Dendritic cell treated with granulocyte-macrophage colony-stimulating factor and Interleukin-4, amounts not matched to agents 40 ng/mL and 50 ng/mL, for 4 days (primary cell): ENCODE results near the gene TVP23A.
"Not testable (repeated sequence)": the region's sequence is repeated elsewhere in the genome, so short reads cannot be mapped to it uniquely, and the experiment has no call there.

ENCODE experiments used
- H3K27ac Mint-ChIP-seq: one replicate; pipeline ENCODE4 v1.8.0; 2022; ENCODE audit warnings: mild to moderate bottlenecking, mixed read lengths
- H3K27me3 Mint-ChIP-seq: one replicate; pipeline ENCODE4 v1.8.0; 2022; ENCODE audit warnings: mild to moderate bottlenecking, mixed read lengths
- H3K36me3 Mint-ChIP-seq: one replicate; pipeline ENCODE4 v1.8.0; 2022; ENCODE audit warnings: low read depth, mixed read lengths
- H3K4me1 Mint-ChIP-seq: one replicate; pipeline ENCODE4 v1.8.0; 2022; ENCODE audit warnings: low read depth, mixed read lengths
- H3K4me3 Mint-ChIP-seq: one replicate; pipeline ENCODE4 v1.8.0; 2022; ENCODE audit warnings: mild to moderate bottlenecking, moderate library complexity, mixed read lengths
- H3K9me3 Mint-ChIP-seq: one replicate; pipeline ENCODE4 v1.8.0; 2022; ENCODE audit warnings: mixed read lengths
- intact Hi-C: fragments of 100-400 bp; cut with micrococcal nuclease; formaldehyde crosslinking; loops from one replicate; pipeline ENCODE4 v1.15.0; 2022

The TVP23A gene

DNA sequence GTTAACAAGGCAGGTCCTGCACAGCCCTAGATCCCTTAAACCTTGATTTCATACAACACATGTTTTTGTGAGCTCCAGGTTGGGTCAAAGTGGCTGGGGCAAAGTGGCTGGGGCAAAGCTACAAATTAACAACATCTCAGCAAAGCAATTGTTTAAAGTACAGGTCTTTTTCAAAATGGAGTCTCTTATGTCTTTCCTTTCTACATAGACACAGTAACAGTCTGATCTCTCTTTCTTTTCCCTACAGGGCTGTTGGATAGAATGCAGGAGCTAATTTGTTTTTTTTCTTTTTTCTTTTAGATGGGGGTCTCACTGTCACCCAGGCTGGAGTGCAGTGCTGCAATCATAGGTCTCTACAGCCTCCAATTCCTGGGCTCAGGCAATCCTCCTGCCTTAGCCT lies 11.6 kb upstream of the TVP23A start:
- intact Hi-C loops, H3K4me3 Mint-ChIP-seq, H3K27me3 Mint-ChIP-seq, H3K9me3 Mint-ChIP-seq, H3K36me3 Mint-ChIP-seq: not testable (repeated sequence)
- H3K4me1 Mint-ChIP-seq = peaks cover 78% of the 10 kb centered on the region
- peak overlapping the region; percentile 99 for H3K27ac Mint-ChIP-seq

DNA sequence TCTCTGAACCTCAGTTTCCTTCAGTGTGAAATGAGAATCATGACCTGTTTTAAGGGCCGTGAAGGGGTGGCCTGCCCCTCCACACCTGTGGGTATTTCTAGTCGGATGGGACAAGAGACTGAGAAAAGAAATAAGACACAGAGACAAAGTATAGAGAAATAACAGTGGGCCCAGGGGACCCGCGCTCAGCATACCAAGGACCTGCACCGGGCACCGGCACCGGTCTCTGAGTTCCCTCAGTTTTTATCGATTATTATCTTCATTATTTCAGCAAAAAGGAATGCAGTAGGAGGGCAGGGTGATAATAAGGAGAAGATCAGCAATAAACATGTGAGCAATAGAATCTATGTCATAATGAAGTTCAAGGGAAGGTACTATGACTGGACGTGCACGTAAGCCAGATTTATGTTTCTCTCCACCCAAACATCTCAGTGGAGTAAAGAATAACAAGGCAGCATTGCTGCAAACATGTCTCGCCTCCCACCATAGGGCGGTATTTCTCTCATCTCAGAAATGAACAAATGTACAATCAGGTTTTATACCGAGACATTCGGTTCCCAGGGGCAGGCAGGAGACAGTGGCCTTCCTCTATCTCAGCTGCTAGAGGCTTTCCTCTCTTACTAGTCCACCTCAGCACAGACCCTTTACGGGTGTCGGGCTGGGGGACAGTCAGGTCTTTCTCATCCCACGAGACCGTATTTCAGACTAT lies 10.9 kb upstream of the TVP23A start:
- H3K27ac Mint-ChIP-seq = peak overlapping the region; percentile 99
- H3K4me3 Mint-ChIP-seq = peak overlapping the region; percentile 55
- not testable (repeated sequence) for H3K36me3 Mint-ChIP-seq, H3K27me3 Mint-ChIP-seq, H3K9me3 Mint-ChIP-seq
- H3K4me1 Mint-ChIP-seq = peaks cover 82% of the 10 kb centered on the region
- intact Hi-C loops = loop anchor here (2.0 to 5.0 kb wide), 4 partner anchors 17 to 77 kb away; no protein-coding TSS in a partner anchor

DNA sequence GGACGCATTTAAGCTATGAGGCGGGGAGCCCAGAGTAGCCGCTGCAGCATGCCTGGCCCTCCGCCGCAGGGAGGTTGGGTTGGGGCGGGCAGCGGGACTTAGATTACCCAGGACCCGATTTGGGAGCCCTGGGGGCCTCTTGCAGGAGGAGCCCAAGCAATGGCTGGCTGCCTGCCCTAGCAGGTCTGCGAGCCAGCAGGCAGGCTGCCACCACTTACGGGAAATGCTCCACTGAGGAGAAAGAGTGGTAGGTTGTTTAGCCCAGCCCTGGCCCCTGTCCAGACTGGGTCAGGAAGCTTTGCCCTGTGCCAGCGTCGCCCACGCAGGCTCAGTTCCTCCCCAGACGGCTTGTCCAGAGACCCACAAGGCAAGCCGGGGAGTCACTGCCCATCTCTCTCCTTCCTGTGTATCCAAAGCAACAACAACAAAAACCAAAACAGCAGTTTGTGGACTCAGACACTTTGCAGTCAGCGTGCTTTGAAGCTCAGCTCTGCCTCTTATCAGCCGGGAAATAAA lies 10.3 kb upstream of the TVP23A start:
- no peaks in the 10 kb centered on the region for H3K27me3 Mint-ChIP-seq
- H3K4me1 Mint-ChIP-seq = peaks cover 82% of the 10 kb centered on the region
- peak overlapping the region; percentile 99 for H3K27ac Mint-ChIP-seq
- H3K9me3 Mint-ChIP-seq = no peaks in the 10 kb centered on the region
- H3K4me3 Mint-ChIP-seq = peak overlapping the region; percentile 55
- intact Hi-C loops = loop anchor here (2.0 to 5.0 kb wide), 4 partner anchors 18 to 77 kb away; no protein-coding TSS in a partner anchor
- no peaks in the 10 kb centered on the region for H3K36me3 Mint-ChIP-seq

DNA sequence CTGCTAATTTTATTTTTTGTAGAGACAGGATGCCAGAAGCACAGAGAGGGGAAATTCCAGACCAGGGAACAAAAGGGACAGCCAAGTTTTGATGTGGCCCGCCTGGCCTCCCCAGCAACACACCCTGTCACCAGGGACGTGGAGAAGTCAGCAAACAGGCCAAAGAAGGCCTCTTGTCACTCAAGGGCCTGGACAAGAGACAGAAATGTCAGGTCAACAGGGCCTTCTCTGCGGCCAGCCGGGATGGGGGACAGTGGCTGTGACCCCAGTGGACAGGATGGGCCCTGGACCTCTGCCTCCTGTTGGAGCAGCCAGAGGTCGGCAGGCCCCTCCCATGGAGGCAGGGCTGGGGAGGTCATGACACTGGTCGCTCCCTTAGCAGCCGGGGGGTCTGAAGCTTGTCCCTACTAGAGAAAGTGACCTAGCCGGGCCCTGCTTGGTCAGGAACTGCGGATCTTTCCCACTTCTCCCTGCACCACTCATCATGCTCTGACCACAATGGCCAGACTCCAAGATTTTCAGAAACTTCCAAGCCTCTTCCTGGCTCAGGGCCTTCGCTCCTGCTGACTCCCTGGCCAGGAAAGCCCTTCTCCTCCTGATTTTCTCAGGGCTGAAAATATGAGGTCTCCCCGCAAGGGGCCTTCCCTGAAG lies 9.2 kb upstream of the TVP23A start:
- Mint-ChIP-seq H3K9me3 (no peaks in the 10 kb centered on the region), H3K27ac (peak overlapping the region; percentile 99), H3K4me1 (peaks cover 79% of the 10 kb centered on the region), H3K36me3 (no peaks in the 10 kb centered on the region), H3K27me3 (no peaks in the 10 kb centered on the region), H3K4me3 (no peak overlapping the region)
- intact Hi-C loops = loop anchor here (2.0 to 5.0 kb wide), 4 partner anchors 19 to 76 kb away; no protein-coding TSS in a partner anchor

DNA sequence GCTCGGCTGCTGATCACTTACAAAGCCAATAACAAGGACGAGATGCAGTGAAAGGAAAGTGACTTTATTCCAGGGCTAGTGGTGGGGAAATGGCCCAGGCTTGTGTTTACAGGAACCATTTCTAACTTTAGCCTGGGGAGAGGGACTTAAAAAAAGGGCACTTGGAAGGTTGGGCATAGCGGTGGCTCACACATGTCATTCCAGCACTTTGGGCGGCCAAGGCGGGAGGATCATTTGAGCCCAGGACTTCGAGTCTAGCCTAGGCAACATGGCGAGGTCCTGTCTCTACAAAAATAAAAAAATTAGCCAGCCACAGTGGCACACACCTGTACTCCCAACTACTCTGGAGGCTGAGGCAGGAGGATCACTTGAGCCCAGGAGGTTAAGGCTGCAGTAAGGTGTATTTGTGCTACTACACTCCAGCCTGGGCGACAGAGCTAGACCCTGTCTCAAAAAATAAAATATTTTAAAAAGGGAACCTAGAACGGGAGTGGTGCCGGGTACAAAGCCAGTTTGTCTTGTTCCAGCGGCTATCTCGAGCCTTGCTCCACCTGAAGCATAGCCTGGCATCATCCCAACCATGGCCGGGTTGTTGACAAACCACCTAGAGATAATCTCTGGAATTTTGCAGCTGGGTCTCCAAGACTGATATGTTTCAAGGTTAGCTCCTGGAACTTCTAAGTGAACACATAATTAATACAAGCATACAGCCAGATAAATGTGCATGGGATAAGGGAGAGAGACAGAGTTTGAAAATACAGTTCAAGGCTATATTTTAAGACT lies 5.7 kb upstream of the TVP23A start:
- Mint-ChIP-seq H3K36me3 (no peaks in the 10 kb centered on the region), H3K4me3 (no peak overlapping the region), H3K4me1 (peaks cover 75% of the 10 kb centered on the region), H3K27ac (peak overlapping the region; percentile 76), H3K9me3 (no peaks in the 10 kb centered on the region), H3K27me3 (peaks cover 4% of the 10 kb centered on the region)
- intact Hi-C loops = no loop called here

DNA sequence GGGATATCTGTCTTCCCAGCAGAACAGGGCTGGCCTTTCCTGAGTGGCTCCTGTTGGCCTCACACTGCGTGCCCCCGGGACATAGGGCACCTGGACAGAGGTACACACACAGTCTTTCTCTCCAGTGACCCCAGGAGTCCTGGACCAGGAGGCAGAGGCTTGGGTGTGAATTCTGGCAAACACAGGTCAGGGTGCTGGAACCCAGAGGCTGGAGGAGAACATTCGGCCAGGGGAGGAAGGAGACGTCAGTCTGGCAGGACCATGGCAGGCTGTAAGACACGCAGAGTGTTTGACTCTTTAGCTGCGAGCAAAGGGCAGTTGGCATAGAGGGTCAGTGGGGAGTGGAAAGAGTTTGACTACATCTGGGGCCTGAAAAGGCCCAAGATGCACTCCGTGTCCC lies 4.1 kb upstream of the TVP23A start:
- intact Hi-C loops = no loop called here
- no peaks in the 10 kb centered on the region for H3K36me3 Mint-ChIP-seq
- H3K27me3 Mint-ChIP-seq = peaks cover 13% of the 10 kb centered on the region
- H3K4me3 Mint-ChIP-seq = no peak overlapping the region
- no peaks in the 10 kb centered on the region for H3K9me3 Mint-ChIP-seq
- peaks cover 62% of the 10 kb centered on the region for H3K4me1 Mint-ChIP-seq
- peak overlapping the region; percentile 75 for H3K27ac Mint-ChIP-seq

DNA sequence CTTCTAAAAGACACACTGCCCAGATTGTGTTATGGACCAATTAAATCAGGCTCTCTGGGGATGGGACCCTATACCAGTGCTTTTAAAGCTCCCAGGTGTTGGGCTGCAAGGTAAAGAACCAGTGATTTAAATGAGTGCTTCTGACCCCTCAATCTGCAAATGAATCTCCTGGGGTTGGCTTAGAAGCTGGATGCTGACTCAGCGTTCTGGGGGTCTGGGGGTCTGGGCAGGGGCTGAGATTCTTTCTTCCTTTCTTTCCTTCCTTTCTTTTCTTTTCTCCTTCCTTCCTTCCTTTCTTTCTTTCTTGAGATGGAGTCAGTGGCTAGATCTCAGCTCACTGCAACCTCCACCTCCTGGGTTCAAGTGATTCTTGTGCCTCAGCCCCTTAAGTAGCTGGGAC lies 2.0 kb upstream of the TVP23A start:
- no peaks in the 10 kb centered on the region for H3K36me3 Mint-ChIP-seq
- no peak overlapping the region for H3K4me3 Mint-ChIP-seq
- H3K27me3 Mint-ChIP-seq = peaks cover 15% of the 10 kb centered on the region
- intact Hi-C loops = no loop called here
- no peaks in the 10 kb centered on the region for H3K9me3 Mint-ChIP-seq
- peak overlapping the region; percentile 75 for H3K27ac Mint-ChIP-seq
- peaks cover 64% of the 10 kb centered on the region for H3K4me1 Mint-ChIP-seq

DNA sequence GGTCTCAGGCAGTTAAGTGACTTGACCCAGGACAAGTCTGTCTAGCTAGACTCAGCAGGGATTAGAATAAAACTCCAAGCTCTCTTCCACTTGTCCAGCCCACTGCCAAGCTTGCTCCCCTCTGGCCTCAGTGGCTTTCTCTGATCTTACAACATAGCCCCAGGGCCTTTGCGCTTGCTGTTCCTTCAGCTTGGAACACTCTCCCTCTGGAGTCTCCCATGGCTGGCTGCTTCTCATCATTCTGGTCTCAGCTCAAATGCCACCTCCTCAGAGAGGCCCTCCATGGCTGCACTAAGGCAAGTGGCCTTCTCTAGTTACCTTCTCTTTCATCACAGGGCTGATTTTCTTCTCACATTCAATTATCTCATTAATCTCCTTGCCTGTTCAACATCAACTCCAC lies 1.1 kb downstream of the TVP23A start:
- H3K9me3 Mint-ChIP-seq = no peaks in the 10 kb centered on the region
- H3K4me3 Mint-ChIP-seq = peak overlapping the region; percentile 72
- H3K27me3 Mint-ChIP-seq = peaks cover 18% of the 10 kb centered on the region
- peaks cover 4% of the 10 kb centered on the region for H3K36me3 Mint-ChIP-seq
- intact Hi-C loops = no loop called here
- H3K4me1 Mint-ChIP-seq = peaks cover 56% of the 10 kb centered on the region
- H3K27ac Mint-ChIP-seq = peak overlapping the region; percentile 81

DNA sequence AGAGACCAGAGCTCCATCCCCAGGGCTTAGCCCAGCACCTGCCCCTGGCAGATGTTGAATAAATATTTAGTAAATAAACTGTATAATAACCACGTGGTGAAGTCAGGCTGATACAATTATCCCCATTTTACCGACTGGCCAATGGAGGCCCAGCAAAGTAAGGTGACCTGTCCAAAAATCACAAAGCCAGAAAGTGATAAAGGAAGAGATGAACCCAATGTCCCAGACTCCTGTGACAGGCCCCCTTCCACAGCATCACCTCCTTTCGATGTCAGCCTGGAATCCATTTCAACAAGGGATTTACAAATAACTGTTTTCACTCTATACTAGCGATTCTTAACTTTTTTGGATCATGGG lies 5.5 kb downstream of the TVP23A start:
- peaks cover 73% of the 10 kb centered on the region for H3K4me1 Mint-ChIP-seq

DNA sequence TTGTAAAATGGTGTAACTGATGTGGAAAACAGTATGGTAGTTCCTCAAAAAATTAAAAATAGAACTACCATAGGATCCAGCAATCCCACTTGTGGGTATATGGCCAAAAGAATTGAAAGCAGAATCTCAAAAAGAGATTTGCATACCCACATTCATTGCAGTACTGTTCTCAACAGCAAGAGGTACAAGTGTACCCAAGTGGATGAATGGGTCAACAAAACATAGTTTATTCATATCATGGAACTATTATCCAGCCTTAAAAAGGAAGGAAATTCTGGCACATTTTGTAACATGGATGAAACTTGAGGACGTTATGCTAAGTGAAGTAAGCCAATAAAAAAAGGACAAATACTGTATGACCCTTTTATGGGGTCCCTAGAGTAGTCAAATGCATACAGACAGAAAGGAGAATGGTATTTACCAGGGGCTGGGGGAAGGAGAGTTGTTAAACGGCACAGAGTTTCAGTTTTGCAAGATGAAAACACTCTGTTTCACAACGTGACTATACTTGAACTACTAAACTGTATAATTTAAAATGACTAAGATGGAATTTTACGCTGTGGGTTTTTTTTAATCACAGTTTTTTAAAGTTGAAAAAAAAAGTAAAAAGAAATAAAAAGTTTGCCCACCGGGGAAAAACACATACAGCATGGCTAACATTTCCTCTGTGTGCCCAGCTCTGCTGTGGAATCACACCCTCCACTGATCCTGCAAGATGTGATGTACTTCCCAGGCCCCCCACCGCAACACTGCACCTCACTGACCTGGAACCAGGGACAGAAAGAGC lies 6.1 kb downstream of the TVP23A start:
- peaks cover 4% of the 10 kb centered on the region for H3K36me3 Mint-ChIP-seq
- H3K27ac Mint-ChIP-seq = peak overlapping the region; percentile 79
- no peaks in the 10 kb centered on the region for H3K9me3 Mint-ChIP-seq
- no peak overlapping the region for H3K4me3 Mint-ChIP-seq
- H3K4me1 Mint-ChIP-seq = peaks cover 73% of the 10 kb centered on the region
- intact Hi-C loops = no loop called here
- H3K27me3 Mint-ChIP-seq = peaks cover 3% of the 10 kb centered on the region

More for the DNA sequence above, 5.5 kb downstream of the TVP23A start:
- H3K4me3 Mint-ChIP-seq = no peak overlapping the region
- intact Hi-C loops = no loop called here
- peak overlapping the region; percentile 79 for H3K27ac Mint-ChIP-seq
- H3K27me3 Mint-ChIP-seq = peaks cover 8% of the 10 kb centered on the region
- no peaks in the 10 kb centered on the region for H3K9me3 Mint-ChIP-seq
- H3K36me3 Mint-ChIP-seq = peaks cover 4% of the 10 kb centered on the region

DNA sequence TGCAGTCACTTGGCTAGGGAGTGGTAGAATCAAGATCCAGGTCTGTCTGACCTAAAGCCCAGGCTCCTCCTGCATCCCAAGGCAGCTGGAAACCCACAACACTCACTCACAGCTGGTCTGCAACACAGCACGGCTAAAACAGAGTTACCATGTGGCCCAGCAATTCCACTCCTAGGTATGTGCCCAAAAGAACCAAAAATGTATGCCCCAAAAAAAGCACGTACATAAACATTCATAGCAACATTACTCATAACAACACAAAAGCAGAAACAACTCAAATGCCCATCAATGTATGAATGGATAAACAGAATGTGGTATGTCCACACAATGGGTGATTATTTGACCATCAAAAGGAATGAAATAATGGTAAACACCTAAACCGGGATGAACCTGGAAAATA lies 8.9 kb downstream of the TVP23A start:
- peaks cover 82% of the 10 kb centered on the region for H3K4me1 Mint-ChIP-seq
- intact Hi-C loops = loop anchor here (5.0 kb wide), 2 partner anchors 62 to 68 kb away; partner anchors contain the start of gene CIITA
- no peaks in the 10 kb centered on the region for H3K36me3 Mint-ChIP-seq
- peaks cover 3% of the 10 kb centered on the region for H3K27me3 Mint-ChIP-seq
- no peaks in the 10 kb centered on the region for H3K9me3 Mint-ChIP-seq
- H3K27ac Mint-ChIP-seq = peak overlapping the region; percentile 89
- no peak overlapping the region for H3K4me3 Mint-ChIP-seq

DNA sequence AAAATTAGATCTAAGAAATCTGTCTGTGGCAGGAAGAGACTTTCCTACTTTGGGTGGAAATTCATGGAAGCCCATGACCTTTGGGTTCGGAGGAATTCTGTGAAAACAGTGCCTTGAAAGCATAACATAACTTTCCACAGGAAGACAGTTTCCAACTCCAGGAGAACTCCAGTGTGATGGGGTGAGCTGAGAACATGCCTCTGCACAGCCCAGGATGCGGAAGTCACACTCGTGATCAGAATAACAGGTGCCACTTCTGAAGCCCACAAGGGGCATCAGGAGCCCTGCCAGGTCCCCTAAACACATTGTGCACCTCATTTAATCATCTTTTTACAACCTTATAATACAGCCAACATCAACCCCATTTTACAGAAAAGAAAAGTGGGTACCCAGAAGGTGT lies 9.7 kb downstream of the TVP23A start:
- intact Hi-C loops = loop anchor here (5.0 kb wide), 2 partner anchors 62 to 68 kb away; partner anchors contain the start of gene CIITA
- Mint-ChIP-seq H3K9me3 (no peaks in the 10 kb centered on the region), H3K27me3 (no peaks in the 10 kb centered on the region)

DNA sequence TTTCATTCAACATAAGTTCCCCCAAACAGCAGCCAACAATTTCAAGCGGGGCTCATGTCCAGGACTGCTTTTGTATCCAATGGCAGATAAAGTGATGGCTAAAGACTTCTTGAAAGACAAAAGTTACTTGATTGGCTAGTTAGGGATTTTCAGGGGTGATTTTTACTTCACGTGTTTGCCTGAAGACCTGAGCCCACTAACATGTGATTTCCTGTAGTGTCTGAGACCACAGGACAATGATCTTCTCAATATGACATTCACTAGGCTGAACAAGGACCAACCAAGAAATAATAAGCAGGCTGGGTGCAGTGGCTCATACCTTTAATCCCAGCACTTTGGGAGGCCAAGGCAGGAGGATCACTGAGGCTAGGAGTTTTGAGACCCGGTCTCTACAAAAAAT lies 10.4 kb downstream of the TVP23A start:
- H3K27ac Mint-ChIP-seq = peak overlapping the region; percentile 89
- H3K4me1 Mint-ChIP-seq = peaks cover 90% of the 10 kb centered on the region
- intact Hi-C loops = loop anchor here (5.0 kb wide), 2 partner anchors 61 to 69 kb away; partner anchors contain the start of gene CIITA
- H3K9me3 Mint-ChIP-seq = no peaks in the 10 kb centered on the region
- H3K27me3 Mint-ChIP-seq = no peaks in the 10 kb centered on the region
- H3K4me3 Mint-ChIP-seq = no peak overlapping the region
- H3K36me3 Mint-ChIP-seq = peaks cover 6% of the 10 kb centered on the region

More for the DNA sequence above, 9.7 kb downstream of the TVP23A start:
- Mint-ChIP-seq H3K4me3 (no peak overlapping the region), H3K4me1 (peaks cover 84% of the 10 kb centered on the region), H3K36me3 (peaks cover 4% of the 10 kb centered on the region), H3K27ac (peak overlapping the region; percentile 89)
